HepG2 (cell line): ENCODE measurements around the gene TNFSF15.

ENCODE experiments used
- CEBPB ChIP-seq: IDR thresholded peaks from 2 replicates; pipeline ENCODE4 v1.6.1; 2011; ENCODE audit warnings: low read depth, low read length, improper control_type of control experiment, borderline replicate concordance
- GABPB1 ChIP-seq: IDR thresholded peaks from 2 replicates; pipeline ENCODE4 v1.6.1; 2016; ENCODE audit warnings: mild to moderate bottlenecking, missing genetic modification reagents, moderate library complexity, missing compliant biosample characterization
- MYC ChIP-seq: sonication (generic); formaldehyde crosslinking; IDR thresholded peaks from 2 replicates; pipeline ENCODE4 v1.9.0; 2021; ENCODE audit warnings: missing genetic modification reagents, borderline replicate concordance
- NR2F6 ChIP-seq, 2 experiments: IDR thresholded peaks; 2 replicates each; pipeline ENCODE4 v1.6.1; 2016; ENCODE audit warnings: antibody characterized with exemption in 1 of 2, mild to moderate bottlenecking in 1 of 2
- PPARG ChIP-seq: conservative IDR thresholded peaks from 2 replicates; pipeline ENCODE4 v1.6.1; 2016; ENCODE audit warnings: missing biosample characterization, missing genetic modification reagents
- PTBP1 ChIP-seq: fragments of 200-400 bp; formaldehyde crosslinking; IDR thresholded peaks from 2 replicates; pipeline ENCODE4 v1.6.1; 2018; ENCODE audit warnings: low read length, low read depth; ENCODE audit not compliant: poor library complexity, severe bottlenecking
- SP140L ChIP-seq: sonication (generic); formaldehyde crosslinking; IDR thresholded peaks from 2 replicates; pipeline ENCODE4 v1.4.0; 2020; ENCODE audit warnings: missing genetic modification reagents, borderline replicate concordance
- TCF12 ChIP-seq, 2 experiments: fragments of 450-650 bp in 1 of 2; sonication (generic) in 1 of 2; formaldehyde crosslinking in 1 of 2; IDR thresholded peaks; 2 replicates each; pipeline versions ENCODE4 v1.6.1 to v1.8.0; 2017 to 2022; ENCODE audit warnings: antibody characterized with exemption in 1 of 2, mild to moderate bottlenecking in 1 of 2, missing genetic modification reagents in 1 of 2, moderate library complexity in 1 of 2
- TF ChIP-seq, protein P1 (sequence below): fragments of 450-650 bp; IDR thresholded peaks from 2 replicates; pipeline ENCODE4 v1.6.1; 2017; ENCODE audit warnings: mild to moderate bottlenecking
- TF ChIP-seq, protein P2 (sequence below), 2 experiments: IDR thresholded peaks; 2 replicates each; pipeline ENCODE4 v1.6.1; 2011 to 2012; ENCODE audit warnings: low read length in 2 of 2, borderline replicate concordance in 1 of 2, low read depth in 1 of 2, mild to moderate bottlenecking in 1 of 2, moderate library complexity in 1 of 2
- TF ChIP-seq, protein P3 (sequence below): sonication (generic); formaldehyde crosslinking; IDR thresholded peaks from 2 replicates; pipeline ENCODE4 v1.5.0; 2020; ENCODE audit warnings: mild to moderate bottlenecking, missing genetic modification reagents
- TF ChIP-seq, protein P4 (sequence below): sonication (generic); formaldehyde crosslinking; IDR thresholded peaks from 2 replicates; pipeline ENCODE4 v1.5.0; 2020; ENCODE audit warnings: missing genetic modification reagents
- TF ChIP-seq, protein P5 (sequence below): sonication (generic); formaldehyde crosslinking; IDR thresholded peaks from 2 replicates; pipeline ENCODE4 v1.5.0; 2020; ENCODE audit warnings: mild to moderate bottlenecking, missing genetic modification reagents, moderate library complexity
- TF ChIP-seq, protein P6 (sequence below): IDR thresholded peaks from 2 replicates; pipeline ENCODE4 v1.4.0; 2020; ENCODE audit warnings: mild to moderate bottlenecking, missing genetic modification reagents

DNA sequence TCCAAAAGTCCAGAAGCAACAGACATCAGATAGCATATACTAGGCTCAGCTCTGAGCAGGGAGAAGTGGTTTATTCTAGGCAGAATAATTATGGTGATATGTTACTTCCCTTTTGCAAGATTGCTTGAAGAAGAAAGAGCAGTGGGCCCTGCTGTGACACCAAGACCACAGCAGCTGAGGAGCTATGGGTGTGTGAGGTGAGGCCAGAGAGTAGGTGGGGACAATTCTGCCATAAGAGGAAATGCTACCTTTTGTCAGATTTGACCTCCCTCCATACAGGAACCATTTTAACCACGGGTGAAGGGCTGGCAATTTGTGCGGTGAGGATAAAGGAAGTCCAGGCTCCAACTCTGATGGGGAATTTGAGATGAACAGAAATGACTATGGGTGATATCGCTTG is 51.3 kb downstream of the TNFSF15 start:
- TF ChIP-seq TCF12 (IDR thresholded peaks at IDR 0.05) = no peak
- TF ChIP-seq TCF12 (CRISPR knock-in tag; IDR thresholded peaks at IDR 0.05) = no peak
- no peak for TF ChIP-seq SP140L
- no peak for TF ChIP-seq MYC (CRISPR knock-in tag)
- TF ChIP-seq, protein P1, sequence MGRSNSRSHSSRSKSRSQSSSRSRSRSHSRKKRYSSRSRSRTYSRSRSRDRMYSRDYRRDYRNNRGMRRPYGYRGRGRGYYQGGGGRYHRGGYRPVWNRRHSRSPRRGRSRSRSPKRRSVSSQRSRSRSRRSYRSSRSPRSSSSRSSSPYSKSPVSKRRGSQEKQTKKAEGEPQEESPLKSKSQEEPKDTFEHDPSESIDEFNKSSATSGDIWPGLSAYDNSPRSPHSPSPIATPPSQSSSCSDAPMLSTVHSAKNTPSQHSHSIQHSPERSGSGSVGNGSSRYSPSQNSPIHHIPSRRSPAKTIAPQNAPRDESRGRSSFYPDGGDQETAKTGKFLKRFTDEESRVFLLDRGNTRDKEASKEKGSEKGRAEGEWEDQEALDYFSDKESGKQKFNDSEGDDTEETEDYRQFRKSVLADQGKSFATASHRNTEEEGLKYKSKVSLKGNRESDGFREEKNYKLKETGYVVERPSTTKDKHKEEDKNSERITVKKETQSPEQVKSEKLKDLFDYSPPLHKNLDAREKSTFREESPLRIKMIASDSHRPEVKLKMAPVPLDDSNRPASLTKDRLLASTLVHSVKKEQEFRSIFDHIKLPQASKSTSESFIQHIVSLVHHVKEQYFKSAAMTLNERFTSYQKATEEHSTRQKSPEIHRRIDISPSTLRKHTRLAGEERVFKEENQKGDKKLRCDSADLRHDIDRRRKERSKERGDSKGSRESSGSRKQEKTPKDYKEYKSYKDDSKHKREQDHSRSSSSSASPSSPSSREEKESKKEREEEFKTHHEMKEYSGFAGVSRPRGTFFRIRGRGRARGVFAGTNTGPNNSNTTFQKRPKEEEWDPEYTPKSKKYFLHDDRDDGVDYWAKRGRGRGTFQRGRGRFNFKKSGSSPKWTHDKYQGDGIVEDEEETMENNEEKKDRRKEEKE = no peak
- no peak for TF ChIP-seq CEBPB
- TF ChIP-seq, protein P2, sequence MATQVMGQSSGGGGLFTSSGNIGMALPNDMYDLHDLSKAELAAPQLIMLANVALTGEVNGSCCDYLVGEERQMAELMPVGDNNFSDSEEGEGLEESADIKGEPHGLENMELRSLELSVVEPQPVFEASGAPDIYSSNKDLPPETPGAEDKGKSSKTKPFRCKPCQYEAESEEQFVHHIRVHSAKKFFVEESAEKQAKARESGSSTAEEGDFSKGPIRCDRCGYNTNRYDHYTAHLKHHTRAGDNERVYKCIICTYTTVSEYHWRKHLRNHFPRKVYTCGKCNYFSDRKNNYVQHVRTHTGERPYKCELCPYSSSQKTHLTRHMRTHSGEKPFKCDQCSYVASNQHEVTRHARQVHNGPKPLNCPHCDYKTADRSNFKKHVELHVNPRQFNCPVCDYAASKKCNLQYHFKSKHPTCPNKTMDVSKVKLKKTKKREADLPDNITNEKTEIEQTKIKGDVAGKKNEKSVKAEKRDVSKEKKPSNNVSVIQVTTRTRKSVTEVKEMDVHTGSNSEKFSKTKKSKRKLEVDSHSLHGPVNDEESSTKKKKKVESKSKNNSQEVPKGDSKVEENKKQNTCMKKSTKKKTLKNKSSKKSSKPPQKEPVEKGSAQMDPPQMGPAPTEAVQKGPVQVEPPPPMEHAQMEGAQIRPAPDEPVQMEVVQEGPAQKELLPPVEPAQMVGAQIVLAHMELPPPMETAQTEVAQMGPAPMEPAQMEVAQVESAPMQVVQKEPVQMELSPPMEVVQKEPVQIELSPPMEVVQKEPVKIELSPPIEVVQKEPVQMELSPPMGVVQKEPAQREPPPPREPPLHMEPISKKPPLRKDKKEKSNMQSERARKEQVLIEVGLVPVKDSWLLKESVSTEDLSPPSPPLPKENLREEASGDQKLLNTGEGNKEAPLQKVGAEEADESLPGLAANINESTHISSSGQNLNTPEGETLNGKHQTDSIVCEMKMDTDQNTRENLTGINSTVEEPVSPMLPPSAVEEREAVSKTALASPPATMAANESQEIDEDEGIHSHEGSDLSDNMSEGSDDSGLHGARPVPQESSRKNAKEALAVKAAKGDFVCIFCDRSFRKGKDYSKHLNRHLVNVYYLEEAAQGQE (IDR thresholded peaks at IDR 0.05; ENCODE audit: borderline replicate concordance in 1 of 2, low read depth in 1 of 2, low read length in 2 of 2) = no peak
- no peak for TF ChIP-seq NR2F6 (IDR thresholded peaks at IDR 0.05)
- no peak for TF ChIP-seq NR2F6 (CRISPR knock-in tag; IDR thresholded peaks at IDR 0.05)
- no peak for TF ChIP-seq PTBP1
- TF ChIP-seq, protein P3, sequence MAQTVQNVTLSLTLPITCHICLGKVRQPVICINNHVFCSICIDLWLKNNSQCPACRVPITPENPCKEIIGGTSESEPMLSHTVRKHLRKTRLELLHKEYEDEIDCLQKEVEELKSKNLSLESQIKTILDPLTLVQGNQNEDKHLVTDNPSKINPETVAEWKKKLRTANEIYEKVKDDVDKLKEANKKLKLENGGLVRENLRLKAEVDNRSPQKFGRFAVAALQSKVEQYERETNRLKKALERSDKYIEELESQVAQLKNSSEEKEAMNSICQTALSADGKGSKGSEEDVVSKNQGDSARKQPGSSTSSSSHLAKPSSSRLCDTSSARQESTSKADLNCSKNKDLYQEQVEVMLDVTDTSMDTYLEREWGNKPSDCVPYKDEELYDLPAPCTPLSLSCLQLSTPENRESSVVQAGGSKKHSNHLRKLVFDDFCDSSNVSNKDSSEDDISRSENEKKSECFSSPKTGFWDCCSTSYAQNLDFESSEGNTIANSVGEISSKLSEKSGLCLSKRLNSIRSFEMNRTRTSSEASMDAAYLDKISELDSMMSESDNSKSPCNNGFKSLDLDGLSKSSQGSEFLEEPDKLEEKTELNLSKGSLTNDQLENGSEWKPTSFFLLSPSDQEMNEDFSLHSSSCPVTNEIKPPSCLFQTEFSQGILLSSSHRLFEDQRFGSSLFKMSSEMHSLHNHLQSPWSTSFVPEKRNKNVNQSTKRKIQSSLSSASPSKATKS = no peak
- no peak for TF ChIP-seq GABPB1 (CRISPR knock-in tag)
- TF ChIP-seq, protein P4, sequence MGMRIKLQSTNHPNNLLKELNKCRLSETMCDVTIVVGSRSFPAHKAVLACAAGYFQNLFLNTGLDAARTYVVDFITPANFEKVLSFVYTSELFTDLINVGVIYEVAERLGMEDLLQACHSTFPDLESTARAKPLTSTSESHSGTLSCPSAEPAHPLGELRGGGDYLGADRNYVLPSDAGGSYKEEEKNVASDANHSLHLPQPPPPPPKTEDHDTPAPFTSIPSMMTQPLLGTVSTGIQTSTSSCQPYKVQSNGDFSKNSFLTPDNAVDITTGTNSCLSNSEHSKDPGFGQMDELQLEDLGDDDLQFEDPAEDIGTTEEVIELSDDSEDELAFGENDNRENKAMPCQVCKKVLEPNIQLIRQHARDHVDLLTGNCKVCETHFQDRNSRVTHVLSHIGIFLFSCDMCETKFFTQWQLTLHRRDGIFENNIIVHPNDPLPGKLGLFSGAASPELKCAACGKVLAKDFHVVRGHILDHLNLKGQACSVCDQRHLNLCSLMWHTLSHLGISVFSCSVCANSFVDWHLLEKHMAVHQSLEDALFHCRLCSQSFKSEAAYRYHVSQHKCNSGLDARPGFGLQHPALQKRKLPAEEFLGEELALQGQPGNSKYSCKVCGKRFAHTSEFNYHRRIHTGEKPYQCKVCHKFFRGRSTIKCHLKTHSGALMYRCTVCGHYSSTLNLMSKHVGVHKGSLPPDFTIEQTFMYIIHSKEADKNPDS (CRISPR knock-in tag) = no peak
- TF ChIP-seq PPARG (CRISPR knock-in tag) = no peak
- TF ChIP-seq, protein P5, sequence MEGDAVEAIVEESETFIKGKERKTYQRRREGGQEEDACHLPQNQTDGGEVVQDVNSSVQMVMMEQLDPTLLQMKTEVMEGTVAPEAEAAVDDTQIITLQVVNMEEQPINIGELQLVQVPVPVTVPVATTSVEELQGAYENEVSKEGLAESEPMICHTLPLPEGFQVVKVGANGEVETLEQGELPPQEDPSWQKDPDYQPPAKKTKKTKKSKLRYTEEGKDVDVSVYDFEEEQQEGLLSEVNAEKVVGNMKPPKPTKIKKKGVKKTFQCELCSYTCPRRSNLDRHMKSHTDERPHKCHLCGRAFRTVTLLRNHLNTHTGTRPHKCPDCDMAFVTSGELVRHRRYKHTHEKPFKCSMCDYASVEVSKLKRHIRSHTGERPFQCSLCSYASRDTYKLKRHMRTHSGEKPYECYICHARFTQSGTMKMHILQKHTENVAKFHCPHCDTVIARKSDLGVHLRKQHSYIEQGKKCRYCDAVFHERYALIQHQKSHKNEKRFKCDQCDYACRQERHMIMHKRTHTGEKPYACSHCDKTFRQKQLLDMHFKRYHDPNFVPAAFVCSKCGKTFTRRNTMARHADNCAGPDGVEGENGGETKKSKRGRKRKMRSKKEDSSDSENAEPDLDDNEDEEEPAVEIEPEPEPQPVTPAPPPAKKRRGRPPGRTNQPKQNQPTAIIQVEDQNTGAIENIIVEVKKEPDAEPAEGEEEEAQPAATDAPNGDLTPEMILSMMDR (CRISPR knock-in tag) = no peak
- TF ChIP-seq, protein P6, sequence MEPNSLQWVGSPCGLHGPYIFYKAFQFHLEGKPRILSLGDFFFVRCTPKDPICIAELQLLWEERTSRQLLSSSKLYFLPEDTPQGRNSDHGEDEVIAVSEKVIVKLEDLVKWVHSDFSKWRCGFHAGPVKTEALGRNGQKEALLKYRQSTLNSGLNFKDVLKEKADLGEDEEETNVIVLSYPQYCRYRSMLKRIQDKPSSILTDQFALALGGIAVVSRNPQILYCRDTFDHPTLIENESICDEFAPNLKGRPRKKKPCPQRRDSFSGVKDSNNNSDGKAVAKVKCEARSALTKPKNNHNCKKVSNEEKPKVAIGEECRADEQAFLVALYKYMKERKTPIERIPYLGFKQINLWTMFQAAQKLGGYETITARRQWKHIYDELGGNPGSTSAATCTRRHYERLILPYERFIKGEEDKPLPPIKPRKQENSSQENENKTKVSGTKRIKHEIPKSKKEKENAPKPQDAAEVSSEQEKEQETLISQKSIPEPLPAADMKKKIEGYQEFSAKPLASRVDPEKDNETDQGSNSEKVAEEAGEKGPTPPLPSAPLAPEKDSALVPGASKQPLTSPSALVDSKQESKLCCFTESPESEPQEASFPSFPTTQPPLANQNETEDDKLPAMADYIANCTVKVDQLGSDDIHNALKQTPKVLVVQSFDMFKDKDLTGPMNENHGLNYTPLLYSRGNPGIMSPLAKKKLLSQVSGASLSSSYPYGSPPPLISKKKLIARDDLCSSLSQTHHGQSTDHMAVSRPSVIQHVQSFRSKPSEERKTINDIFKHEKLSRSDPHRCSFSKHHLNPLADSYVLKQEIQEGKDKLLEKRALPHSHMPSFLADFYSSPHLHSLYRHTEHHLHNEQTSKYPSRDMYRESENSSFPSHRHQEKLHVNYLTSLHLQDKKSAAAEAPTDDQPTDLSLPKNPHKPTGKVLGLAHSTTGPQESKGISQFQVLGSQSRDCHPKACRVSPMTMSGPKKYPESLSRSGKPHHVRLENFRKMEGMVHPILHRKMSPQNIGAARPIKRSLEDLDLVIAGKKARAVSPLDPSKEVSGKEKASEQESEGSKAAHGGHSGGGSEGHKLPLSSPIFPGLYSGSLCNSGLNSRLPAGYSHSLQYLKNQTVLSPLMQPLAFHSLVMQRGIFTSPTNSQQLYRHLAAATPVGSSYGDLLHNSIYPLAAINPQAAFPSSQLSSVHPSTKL = no peak
